K562 (cell line): Measurements from ENCODE around the gene TENM3. TPM values are rescaled to one million over a fixed set of nuclear protein-coding genes. Genes with fewer than 3 reads are reported as not detected.

Source experiments
- ATAC-seq: fragments of 200-7000 bp; cut with Tn5 transposase; 3 replicates; pipeline ENCODE4 v1.9.1; 2020; ENCODE audit warnings: moderate library complexity
- BruUV-seq: library from RNA; stranded (reverse); fragments of 400-500 nt; replicated peaks from 2 replicates; lab custom pipeline; 2021; lab: Mats Ljungman, UMichigan
- CTCF ChIA-PET: fragments of 300-600 bp; formaldehyde crosslinking; extraction: SDS; loops from one replicate; lab custom pipeline; 2021; ENCODE audit warnings: low intra/inter-chr PET ratio; lab: Yijun Ruan, JAX
- POLR2A ChIA-PET: fragments of 300-600, 350-650 bp; sonication (Branson Sonifier 250); formaldehyde crosslinking; extraction: SDS; loops from one replicate; lab custom pipeline; 2021; ENCODE audit warnings: antibody characterized with exemption, inconsistent platforms; lab: Yijun Ruan, JAX
- DNase-seq, 4 experiments: peaks; one replicate each; pipeline versions ENCODE4 v3.0.0 to v3.0.0-alpha.2; 2011 to 2018; ENCODE audit warnings: low spot score in 3 of 4, mixed read lengths in 3 of 4; ENCODE audit errors: extremely low read depth in 1 of 4
- FAIRE-seq: peaks from 2 replicates; lab custom pipeline; 2011; peaks lifted over from hg19 to GRCh38; lab: Jason Lieb, UNC
- H2AFZ ChIP-seq: 2 replicates; pipeline ENCODE4 v1.6.0; 2011; ENCODE audit warnings: low read depth, low read length, control low read depth, inconsistent platforms
- H3K27ac ChIP-seq: fragments of 200-600 bp; 3 replicates; pipeline ENCODE4 v1.8.0; 2011; ENCODE audit warnings: low read depth, mild to moderate bottlenecking, control low read depth, inconsistent platforms, low read length, moderate library complexity, mixed read lengths; ENCODE audit errors: extremely low read depth
- H3K27me3 ChIP-seq, 2 experiments: fragments of 300-600 bp in 1 of 2; 2 replicates in 1 of 2; 3 replicates in 1 of 2; pipeline versions ENCODE4 v1.6.0 to v1.8.0; 2011; ENCODE audit warnings: inconsistent platforms in 2 of 2, low read length in 2 of 2, mild to moderate bottlenecking in 1 of 2, mixed read lengths in 1 of 2, moderate library complexity in 1 of 2; ENCODE audit not compliant: control insufficient read depth in 2 of 2, insufficient read depth in 2 of 2
- H3K36me3 ChIP-seq: fragments of 300-600 bp; 3 replicates; pipeline ENCODE4 v1.8.0; 2011; ENCODE audit warnings: mild to moderate bottlenecking, low read length, inconsistent platforms; ENCODE audit not compliant: control insufficient read depth, insufficient read depth
- H3K4me1 ChIP-seq, 2 experiments: fragments of 200-600 bp in 1 of 2; replicated peaks in 1 of 2; 2 replicates in 1 of 2; 3 replicates in 1 of 2; pipeline versions ENCODE4 v1.5.1 to v1.8.0; 2011; ENCODE audit warnings: inconsistent platforms in 2 of 2, low read length in 2 of 2, mild to moderate bottlenecking in 1 of 2, mixed read lengths in 1 of 2, moderate library complexity in 1 of 2; ENCODE audit not compliant: control insufficient read depth in 2 of 2, insufficient read depth in 2 of 2
- H3K4me2 ChIP-seq: 2 replicates; pipeline ENCODE4 v1.6.1; 2011; ENCODE audit warnings: low read length, control low read depth, inconsistent platforms, mixed read lengths; ENCODE audit not compliant: insufficient read depth
- H3K4me3 ChIP-seq: fragments of 200-600 bp; sonication (generic), shearing (Covaris generic); 2 replicates; pipeline ENCODE4 v1.5.1; 2016; ENCODE audit warnings: control low read depth, inconsistent platforms
- H3K79me2 ChIP-seq: fragments of 200-600 bp; 3 replicates; pipeline ENCODE4 v1.8.0; 2011; ENCODE audit warnings: low read length, inconsistent platforms; ENCODE audit not compliant: control insufficient read depth, insufficient read depth
- H3K9ac ChIP-seq, 2 experiments: 2 replicates each; pipeline versions ENCODE4 v1.6.0 to v1.6.1; 2011; ENCODE audit warnings: low read depth in 2 of 2, low read length in 2 of 2, control low read depth in 1 of 2, inconsistent platforms in 1 of 2, mild to moderate bottlenecking in 1 of 2, mixed read lengths in 1 of 2; ENCODE audit not compliant: insufficient read depth in 1 of 2
- H3K9me1 ChIP-seq: one replicate; pipeline ENCODE4 v1.6.0; 2011; ENCODE audit warnings: inconsistent platforms, mild to moderate bottlenecking, low read length, moderate library complexity; ENCODE audit not compliant: control insufficient read depth, insufficient read depth
- H3K9me3 ChIP-seq: replicated peaks from 2 replicates; pipeline ENCODE4 v1.5.1; 2011; ENCODE audit warnings: low read depth, low read length, inconsistent platforms; ENCODE audit not compliant: control insufficient read depth, insufficient read depth
- H4K20me1 ChIP-seq: replicated peaks from 2 replicates; pipeline ENCODE4 v1.6.1; 2011; ENCODE audit warnings: low read length, inconsistent platforms, mixed read lengths; ENCODE audit not compliant: control insufficient read depth, insufficient read depth
- ATF7 ChIP-seq: fragments of 450-650 bp; IDR thresholded peaks from 2 replicates; pipeline ENCODE4 v1.7.1; 2014; ENCODE audit warnings: mild to moderate bottlenecking, moderate library complexity
- BACH1 ChIP-seq: fragments of 200-800 bp; sonication (Bioruptor generic); IDR thresholded peaks from 2 replicates; pipeline ENCODE4 v1.6.1; 2016; ENCODE audit warnings: missing genetic modification characterization, missing compliant biosample characterization
- CBFA2T3 ChIP-seq: fragments of 450-650 bp; IDR thresholded peaks from 2 replicates; pipeline ENCODE4 v1.6.1; 2017
- CTCFL ChIP-seq: IDR thresholded peaks from 2 replicates; pipeline ENCODE4 v1.6.1; 2011; ENCODE audit warnings: borderline replicate concordance, low read depth, mild to moderate bottlenecking, moderate library complexity, low read length; ENCODE audit not compliant: insufficient read depth, poor library complexity, severe bottlenecking
- FOXO4 ChIP-seq: fragments of 450-650 bp; formaldehyde crosslinking; IDR thresholded peaks from 2 replicates; pipeline ENCODE4 v1.4.0; 2020; ENCODE audit warnings: mild to moderate bottlenecking, moderate library complexity
- KDM4B ChIP-seq, 2 experiments: fragments of 450-650 bp in 1 of 2; sonication (generic) in 1 of 2; IDR thresholded peaks; 2 replicates each; pipeline ENCODE4 v1.6.1; 2016 to 2017; ENCODE audit warnings: borderline replicate concordance in 2 of 2, antibody characterized with exemption in 1 of 2, low read depth in 1 of 2, mild to moderate bottlenecking in 1 of 2
- KLF16 ChIP-seq: IDR thresholded peaks from 2 replicates; pipeline ENCODE4 v1.6.1; 2016; ENCODE audit warnings: antibody characterized with exemption
- NFE2 ChIP-seq: IDR thresholded peaks from 2 replicates; pipeline ENCODE4 v1.6.1; 2014; ENCODE audit warnings: antibody characterized with exemption, low read depth
- NFYB ChIP-seq: IDR thresholded peaks from 2 replicates; pipeline ENCODE4 v1.6.1; 2011; ENCODE audit warnings: mild to moderate bottlenecking, moderate library complexity; ENCODE audit not compliant: insufficient read length; ENCODE audit errors: extremely low read depth
- PHB2 ChIP-seq: fragments of 450-650 bp; IDR thresholded peaks from 2 replicates; pipeline ENCODE4 v1.6.1; 2017; ENCODE audit warnings: low read depth
- POLR2AphosphoS5 ChIP-seq: IDR thresholded peaks from 2 replicates; pipeline ENCODE4 v1.6.1; 2011; ENCODE audit warnings: mild to moderate bottlenecking, low read depth, low read length, moderate library complexity; ENCODE audit not compliant: control insufficient read depth, insufficient read depth
- STAT5A ChIP-seq: IDR thresholded peaks from 2 replicates; pipeline ENCODE4 v1.6.1; 2012; ENCODE audit warnings: low read length, inconsistent platforms, borderline replicate concordance
- USF1 ChIP-seq: sonication (generic); formaldehyde crosslinking; IDR thresholded peaks from 2 replicates; pipeline ENCODE4 v1.9.0; 2022; ENCODE audit warnings: mild to moderate bottlenecking, missing genetic modification reagents
- XRCC5 ChIP-seq: fragments of 200-400 bp; formaldehyde crosslinking; IDR thresholded peaks from 2 replicates; pipeline ENCODE4 v1.6.1; 2017; ENCODE audit warnings: low read depth, mild to moderate bottlenecking, low read length
- ZBED1 ChIP-seq: IDR thresholded peaks from 2 replicates; pipeline ENCODE4 v1.6.1; 2014
- ZNF140 ChIP-seq: fragments of 250-450 bp; sonication (Bioruptor Pico); IDR thresholded peaks from 2 replicates; pipeline ENCODE4 v1.8.0; 2021; ENCODE audit warnings: moderate library complexity, mild to moderate bottlenecking, inconsistent platforms
- ZNF212 ChIP-seq: fragments of 450-650 bp; formaldehyde crosslinking; IDR thresholded peaks from 2 replicates; pipeline ENCODE4 v1.4.0; 2020; ENCODE audit warnings: mild to moderate bottlenecking
- ZNF766 ChIP-seq: fragments of 200-800 bp; sonication (Bioruptor generic); conservative IDR thresholded peaks from 2 replicates; pipeline ENCODE4 v1.6.1; 2016; ENCODE audit warnings: missing genetic modification characterization, missing compliant biosample characterization
- WGBS: fragments of 100-300 bp; shearing (Covaris generic); methylation state at CpG from one replicate; pipeline ENCODE4 v1.1.6; 2016; ENCODE audit warnings: low coverage, mixed read lengths; ENCODE audit not compliant: insufficient coverage; ENCODE audit errors: missing lambda C conversion rate; 5-methylcytosine and 5-hydroxymethylcytosine counted together
- in situ Hi-C: fragments of 300-500 bp; cut with MboI; formaldehyde crosslinking; loops from 4 replicates; pipeline ENCODE4 v1.15.0; 2018; ENCODE audit warnings: inconsistent platforms, mixed read lengths
- intact Hi-C: fragments of 100-400 bp; cut with micrococcal nuclease; formaldehyde crosslinking; loops from 2 replicates; pipeline ENCODE4 v1.14.2; 2022
- polyA plus RNA-seq, 8 experiments: library from polyadenylated mRNA; depleted of rRNA in 4 of 8; stranded (reverse) in 5 of 8; unstranded in 3 of 8; fragments of >200 nt; fragmentation: Nextera tagmentation in 2 of 8; fragmentation: Illumina TruSeq in 1 of 8; extraction: Ambion mirVana in 2 of 8; extraction: Trizol in 1 of 8; gene quantifications; 2 replicates each; pipeline versions ENCODE4 v1.2.1 to v1.2.3, GENCODE V29; 2011 to 2014; ENCODE audit warnings: inconsistent platforms in 1 of 8, missing spikeins in 1 of 8
- total RNA-seq, 7 experiments: library from RNA; depleted of rRNA in 6 of 7; stranded (reverse); fragments of >200 nt in 6 of 7; fragmentation: Illumina TruSeq in 2 of 7; extraction: Trizol in 2 of 7; gene quantifications; 2 replicates each; pipeline versions ENCODE4 v1.2.1 to v1.2.3, GENCODE V29; 2011 to 2021; ENCODE audit warnings: low replicate concordance in 1 of 7

The TENM3 gene
- total and polyA plus RNA-seq, 9 of the 15 experiments (the other 6 are each of a cell fraction or from before 2014, with no cell fraction given) = 0.01 to 0.02 TPM; not detected in 7

DNA sequence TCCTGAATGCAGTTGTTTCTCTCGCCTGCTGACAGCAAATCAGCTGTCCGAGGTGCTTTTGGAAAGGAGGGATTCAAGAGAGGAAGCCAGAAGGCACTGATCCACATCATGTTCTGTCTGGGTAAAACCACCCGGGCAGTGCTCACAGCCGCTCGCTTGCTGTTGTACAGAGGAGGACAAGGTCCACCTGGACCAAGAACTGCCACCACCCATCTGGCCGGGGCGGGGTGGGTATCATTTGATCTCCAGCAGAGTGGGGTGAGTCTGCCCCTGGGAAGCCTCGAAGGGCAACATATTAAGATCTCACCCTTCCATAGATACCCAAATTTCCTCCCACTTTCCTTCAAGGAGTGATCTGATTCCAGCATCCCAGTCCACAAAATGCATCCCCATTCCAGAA is 560.9 kb downstream of the TENM3 start (continued):
- TF ChIP-seq FOXO4 (no peak), XRCC5 (no peak), ZNF140 (CRISPR knock-in tag) (no peak), ZNF212 (CRISPR knock-in tag) (no peak), STAT5A (no peak), PHB2 (no peak), ZNF766 (CRISPR knock-in tag) (no peak), NFYB (no peak), KLF16 (no peak), ATF7 (no peak), ZBED1 (no peak)

GRCh38 chr4:182805321-182805720 is 562.1 kb downstream of the TENM3 start:
- Histone ChIP-seq H3K36me3 (no peaks in the 10 kb centered on the region), H3K9me1 (no peaks in the 10 kb centered on the region), H3K9ac (no peak overlapping the region), H3K4me2 (no peak overlapping the region), H3K4me1 (peaks cover 0 to 19% of the 10 kb centered on the region in 2 experiments; a peak in 3 of 5 replicates), H3K9me3 (no peaks in the 10 kb centered on the region; the same call in 1 of the 2 replicates), H4K20me1 (no peaks in the 10 kb centered on the region), H3K79me2 (no peaks in the 10 kb centered on the region), H2AFZ (no peak overlapping the region), H3K4me3 (no peak overlapping the region), H3K27ac (no peak overlapping the region), H3K27me3 (peaks cover 15 to 35% of the 10 kb centered on the region in 2 experiments; a peak in 3 of 5 replicates)
- ATAC-seq (no peak), DNase-seq (no peak), FAIRE-seq (no peak)
- ChIA-PET POLR2A (no interaction called here), CTCF (interaction anchor here (1.2 kb wide), 1 partner anchor 327 kb away, joined by 6 read pairs; no protein-coding TSS in a partner anchor)
- in situ Hi-C loops = no loop called here
- intact Hi-C loops = loop anchor here (5.0 to 10.0 kb wide), 3 partner anchors 122 to 459 kb away; no protein-coding TSS in a partner anchor
- WGBS = 1% methylated on average over 9 of the region's 9 CpGs
- BruUV-seq = no TSS peak
- TF ChIP-seq BACH1 (tag) = no peak
- no peak for TF ChIP-seq CTCFL
- TF ChIP-seq POLR2AphosphoS5 = no peak
- TF ChIP-seq KDM4B (IDR thresholded peaks at IDR 0.05; ENCODE audit: borderline replicate concordance in 2 of 2, low read depth in 1 of 2) = no peak
- no peak for TF ChIP-seq USF1
- no peak for TF ChIP-seq NFE2
- TF ChIP-seq CBFA2T3 = no peak
